ENCODE measurements around the gene DISC1.
"Not testable (repeated sequence)": the region's sequence is repeated elsewhere in the genome, so short reads cannot be mapped to it uniquely, and the experiment has no call there.

Gene DISC1

GRCh38 chr1:231626535-231626950 lies at the start of gene DISC1:
Gene DISC1, plus strand, starts transcription at chr1:231626790. Its CDS starts 78 bp downstream, at chr1:231626868.
- DNase-seq (ENCODE audit: low read depth): no peak

GRCh38 chr1:231576804-231577718 lies 49.5 kb upstream of the DISC1 start:
- DNase-seq (ENCODE audit: low read depth): no peak

- no peak for DNase-seq (ENCODE audit: low read depth)
Measured at GRCh38 chr1:231580874-231581273, 45.7 kb upstream of the DISC1 start.

GRCh38 chr1:231581859-231582258 lies 44.7 kb upstream of the DISC1 start:
- DNase-seq (ENCODE audit: low read depth): no peak

GRCh38 chr1:231583376-231583775 lies 43.2 kb upstream of the DISC1 start:
- no peak for DNase-seq (ENCODE audit: low read depth)

- DNase-seq (ENCODE audit: low read depth): no peak
Measured at GRCh38 chr1:231584117-231584516, 42.5 kb upstream of the DISC1 start.

GRCh38 chr1:231584921-231585320 lies 41.7 kb upstream of the DISC1 start:
- DNase-seq (ENCODE audit: low read depth): no peak

- DNase-seq (ENCODE audit: low read depth): no peak
Measured at GRCh38 chr1:231590453-231591198, 36.0 kb upstream of the DISC1 start.

GRCh38 chr1:231591466-231591865 lies 35.1 kb upstream of the DISC1 start:
- DNase-seq (ENCODE audit: low read depth): no peak

- DNase-seq (ENCODE audit: low read depth): no peak
Measured at GRCh38 chr1:231592809-231593208, 33.8 kb upstream of the DISC1 start.

GRCh38 chr1:231593264-231593663 lies 33.3 kb upstream of the DISC1 start:
- DNase-seq (ENCODE audit: low read depth): not testable (repeated sequence)

- DNase-seq (ENCODE audit: low read depth): no peak
Measured at GRCh38 chr1:231594123-231594522, 32.5 kb upstream of the DISC1 start.

- DNase-seq (ENCODE audit: low read depth): no peak
Measured at GRCh38 chr1:231594749-231595148, 31.8 kb upstream of the DISC1 start.

- DNase-seq (ENCODE audit: low read depth): no peak
Measured at GRCh38 chr1:231596337-231596791, 30.2 kb upstream of the DISC1 start.

GRCh38 chr1:231597971-231598370 lies 28.6 kb upstream of the DISC1 start:
- DNase-seq (ENCODE audit: low read depth): no peak

GRCh38 chr1:231600458-231600976 lies 26.1 kb upstream of the DISC1 start:
- DNase-seq (ENCODE audit: low read depth): no peak

- DNase-seq (ENCODE audit: low read depth): no peak
Measured at GRCh38 chr1:231601824-231602672, 24.5 kb upstream of the DISC1 start.

GRCh38 chr1:231602673-231602984 lies 24.0 kb upstream of the DISC1 start:
- DNase-seq (ENCODE audit: low read depth): no peak

GRCh38 chr1:231603598-231604275 lies 22.9 kb upstream of the DISC1 start:
- no peak for DNase-seq (ENCODE audit: low read depth)

GRCh38 chr1:231604276-231604621 lies 22.3 kb upstream of the DISC1 start:
- no peak for DNase-seq (ENCODE audit: low read depth)

Measured in activated gamma-delta T cell treated with anti-CD3 and anti-CD28 coated beads, Interleukin-2, amount 50 U/mL, for 16 hours (primary cell).